IPS-15b (cell line): ENCODE results near the gene CASS4.

ENCODE experiments used
- H3K27me3 ChIP-seq: one replicate; pipeline ENCODE4 v1.6.1; 2013; ENCODE audit warnings: low read length; ENCODE audit not compliant: control insufficient read depth, insufficient read depth
- H3K36me3 ChIP-seq: one replicate; pipeline ENCODE4 v1.6.1; 2013; ENCODE audit warnings: low read length; ENCODE audit not compliant: control insufficient read depth, insufficient read depth
- H3K4me1 ChIP-seq: one replicate; pipeline ENCODE4 v1.6.1; 2013; ENCODE audit warnings: mild to moderate bottlenecking, low read length; ENCODE audit not compliant: control insufficient read depth, insufficient read depth
- H3K4me3 ChIP-seq: one replicate; pipeline ENCODE4 v1.5.1; 2013; ENCODE audit warnings: low read depth, low read length
- H3K9ac ChIP-seq: one replicate; pipeline ENCODE4 v1.6.1; 2013; ENCODE audit warnings: low read depth, mild to moderate bottlenecking, low read length
- H3K9me3 ChIP-seq: one replicate; pipeline ENCODE4 v1.6.1; 2013; ENCODE audit warnings: mild to moderate bottlenecking, low read length; ENCODE audit not compliant: control insufficient read depth, insufficient read depth

CASS4 gene

DNA sequence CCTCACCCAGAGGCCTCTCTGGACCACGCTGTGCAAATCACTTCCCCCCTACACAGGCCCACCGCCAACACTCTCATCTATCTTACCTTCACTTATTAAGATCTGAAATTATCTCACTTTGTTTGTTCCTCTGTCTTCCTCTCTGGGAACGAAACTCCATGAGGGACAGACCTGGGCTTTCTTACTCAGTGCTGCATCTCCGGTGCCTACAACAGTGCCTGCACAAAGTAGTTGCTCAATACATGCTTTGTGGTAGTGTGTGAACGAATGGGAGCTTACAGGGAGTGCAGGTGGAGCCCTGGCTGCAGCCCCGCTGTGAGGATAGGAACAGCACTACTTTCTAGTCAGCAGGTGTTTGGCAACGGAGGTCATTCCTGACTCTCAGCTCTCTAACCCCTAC is 5.3 kb downstream of the CASS4 start:
- peaks cover 2% of the 10 kb centered on the region for H3K4me1 ChIP-seq
- H3K27me3 ChIP-seq, result peaks cover 15% of the 10 kb centered on the region
- H3K36me3 ChIP-seq, result peaks cover 3% of the 10 kb centered on the region
- no peaks in the 10 kb centered on the region for H3K9me3 ChIP-seq
- no peak overlapping the region for H3K9ac ChIP-seq
- H3K4me3 ChIP-seq, result no peak overlapping the region

DNA sequence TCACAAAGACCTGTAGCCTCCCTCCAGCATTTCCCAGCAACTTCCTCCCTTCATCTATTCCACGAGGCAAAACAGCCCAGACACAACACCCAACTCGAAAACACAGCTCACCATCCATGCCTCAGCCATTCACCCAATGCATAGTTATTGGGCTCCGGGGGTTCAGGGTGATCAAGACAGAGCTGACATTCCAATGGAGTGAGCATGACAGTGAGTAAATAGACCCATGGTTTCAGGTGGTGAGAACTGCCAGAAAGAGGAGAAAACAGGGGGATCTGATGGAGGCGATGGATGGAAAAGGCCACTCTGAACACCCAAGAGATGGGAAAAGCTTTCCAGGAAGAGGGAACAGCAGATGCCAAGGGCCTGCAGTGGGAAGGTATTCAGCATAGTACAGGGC is 5.9 kb downstream of the CASS4 start:
- peaks cover 18% of the 10 kb centered on the region for H3K27me3 ChIP-seq
- H3K36me3 ChIP-seq, result peaks cover 3% of the 10 kb centered on the region
- H3K4me3 ChIP-seq, result no peak overlapping the region
- H3K4me1 ChIP-seq, result peaks cover 3% of the 10 kb centered on the region
- H3K9me3 ChIP-seq, result no peaks in the 10 kb centered on the region
- H3K9ac ChIP-seq, result no peak overlapping the region

DNA sequence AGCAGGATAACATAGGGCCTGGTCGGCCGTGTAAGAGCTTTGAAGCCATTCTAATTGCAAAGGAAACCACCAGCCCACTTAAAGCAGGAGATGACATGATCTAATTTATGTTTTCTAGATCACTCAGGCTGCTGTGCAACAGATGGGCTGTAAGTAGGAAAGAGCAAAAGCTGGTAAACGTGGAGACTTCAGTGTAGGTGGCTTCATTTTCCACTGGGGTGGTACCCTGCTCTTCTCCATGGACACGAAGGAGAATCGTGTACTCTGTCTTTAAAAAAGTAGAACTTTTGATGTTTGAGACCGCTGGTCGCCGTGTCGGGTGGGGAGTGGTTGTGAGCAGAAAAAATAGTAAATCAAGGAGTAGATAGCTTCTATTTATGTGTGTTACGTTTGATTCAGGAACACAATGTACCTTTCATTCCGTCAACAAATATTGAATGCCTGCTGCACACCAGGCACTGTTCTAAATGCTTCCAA is 6.4 kb downstream of the CASS4 start:
- H3K36me3 ChIP-seq, result peaks cover 3% of the 10 kb centered on the region
- H3K9ac ChIP-seq, result no peak overlapping the region
- peaks cover 21% of the 10 kb centered on the region for H3K27me3 ChIP-seq
- H3K4me3 ChIP-seq, result no peak overlapping the region
- no peaks in the 10 kb centered on the region for H3K9me3 ChIP-seq
- H3K4me1 ChIP-seq, result peaks cover 3% of the 10 kb centered on the region

DNA sequence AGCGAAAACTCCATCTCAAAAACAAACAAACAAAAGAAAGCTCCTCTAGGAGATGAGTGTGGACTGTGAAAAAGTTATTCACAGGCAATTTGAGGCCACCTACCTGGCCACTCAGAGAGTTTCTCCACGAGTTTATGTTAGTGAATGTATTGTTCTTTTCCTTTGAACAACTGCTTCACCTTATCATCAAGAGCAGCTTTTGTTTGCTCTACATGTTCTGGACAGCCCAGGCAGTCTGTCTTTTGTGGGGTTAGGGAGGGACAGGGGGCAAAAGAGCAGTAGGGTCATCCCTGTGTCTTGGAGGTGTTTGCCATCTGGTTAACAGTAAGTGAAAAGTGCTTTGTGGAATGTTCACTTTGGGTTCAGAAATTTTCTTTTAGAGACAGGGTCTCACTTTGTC is 8.0 kb downstream of the CASS4 start:
- Histone ChIP-seq H3K36me3 (peaks cover 3% of the 10 kb centered on the region), H3K4me1 (peaks cover 3% of the 10 kb centered on the region)

DNA sequence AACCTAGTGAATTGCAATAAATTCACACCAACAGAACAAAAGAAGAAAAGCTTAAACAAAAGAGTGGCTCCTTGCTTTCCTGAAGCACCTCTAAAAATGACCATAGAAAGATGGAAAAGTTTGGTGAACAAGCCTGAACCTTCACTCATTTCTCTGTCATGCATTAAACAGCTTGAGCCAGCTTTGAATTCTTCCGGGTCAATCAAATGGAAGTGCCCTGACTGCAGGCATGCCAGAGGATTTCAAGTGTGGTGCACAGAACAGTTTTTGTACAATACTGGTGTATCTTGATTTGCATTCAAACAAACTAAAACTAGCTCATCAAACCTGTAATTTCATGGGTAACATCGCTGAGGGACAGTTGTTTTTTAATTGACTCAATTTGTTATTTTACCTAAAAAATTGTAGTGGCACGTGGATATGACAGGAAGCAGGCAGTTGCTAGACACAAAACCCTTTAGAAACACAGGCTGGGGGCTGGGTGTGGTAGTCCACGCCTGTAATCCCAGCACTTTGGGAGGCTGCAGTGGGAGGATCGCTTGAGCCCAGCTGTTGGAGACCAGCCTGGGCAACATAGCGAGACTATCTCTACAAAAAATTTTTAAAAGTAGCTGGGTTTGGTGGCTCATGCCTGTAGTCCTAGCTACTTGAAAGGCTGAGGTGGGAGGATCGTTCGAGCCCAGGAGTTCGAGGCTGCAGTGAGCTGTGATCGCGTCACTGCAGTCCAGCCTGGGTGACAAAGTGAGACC is 9.1 kb downstream of the CASS4 start:
- Histone ChIP-seq H3K36me3 (no peaks in the 10 kb centered on the region), H3K9me3 (no peaks in the 10 kb centered on the region), H3K4me3 (no peak overlapping the region), H3K27me3 (peaks cover 33% of the 10 kb centered on the region), H3K9ac (no peak overlapping the region), H3K4me1 (peaks cover 3% of the 10 kb centered on the region)

More for the DNA sequence above, 8.0 kb downstream of the CASS4 start:
- Histone ChIP-seq H3K9me3 (no peaks in the 10 kb centered on the region), H3K9ac (no peak overlapping the region), H3K4me3 (no peak overlapping the region), H3K27me3 (peaks cover 33% of the 10 kb centered on the region)

DNA sequence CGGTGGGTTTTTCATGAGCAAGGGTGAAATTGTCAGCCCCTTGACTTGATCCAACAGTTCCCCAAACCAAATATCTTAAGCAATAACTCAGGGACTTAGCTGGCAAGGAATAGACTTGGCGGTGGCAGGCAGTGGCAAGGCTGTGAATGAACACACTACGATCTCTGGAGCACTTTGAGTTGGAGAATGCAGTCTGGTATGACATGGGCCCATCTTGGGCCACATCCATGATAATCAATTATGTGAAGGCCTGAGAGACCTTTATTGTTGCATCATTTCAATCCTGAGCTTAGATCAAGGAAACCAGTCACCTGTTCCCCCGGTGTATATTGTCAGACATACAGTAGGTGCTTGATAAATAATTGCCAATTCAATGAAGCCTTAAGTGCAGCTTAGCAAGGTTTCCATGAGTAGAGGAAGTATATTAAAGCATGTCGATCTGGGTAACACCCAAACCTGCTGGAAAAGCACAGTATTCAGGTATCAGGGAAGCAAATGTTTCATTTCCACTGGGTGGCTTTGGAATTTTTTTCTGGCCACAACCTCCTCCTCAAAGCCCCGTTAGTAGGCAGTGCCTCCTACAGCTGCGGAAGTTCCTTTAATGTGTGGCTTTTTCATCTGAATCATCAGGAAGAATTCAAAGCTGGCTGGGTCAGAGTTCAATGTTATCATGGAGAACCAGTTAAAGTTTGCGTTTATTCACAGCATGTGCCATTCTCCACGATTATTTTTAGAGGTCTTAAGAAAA is 10.2 kb downstream of the CASS4 start:
- Histone ChIP-seq H3K9ac (no peak overlapping the region), H3K36me3 (no peaks in the 10 kb centered on the region), H3K4me1 (peaks cover 3% of the 10 kb centered on the region), H3K9me3 (no peaks in the 10 kb centered on the region), H3K27me3 (peaks cover 30% of the 10 kb centered on the region), H3K4me3 (no peak overlapping the region)

DNA sequence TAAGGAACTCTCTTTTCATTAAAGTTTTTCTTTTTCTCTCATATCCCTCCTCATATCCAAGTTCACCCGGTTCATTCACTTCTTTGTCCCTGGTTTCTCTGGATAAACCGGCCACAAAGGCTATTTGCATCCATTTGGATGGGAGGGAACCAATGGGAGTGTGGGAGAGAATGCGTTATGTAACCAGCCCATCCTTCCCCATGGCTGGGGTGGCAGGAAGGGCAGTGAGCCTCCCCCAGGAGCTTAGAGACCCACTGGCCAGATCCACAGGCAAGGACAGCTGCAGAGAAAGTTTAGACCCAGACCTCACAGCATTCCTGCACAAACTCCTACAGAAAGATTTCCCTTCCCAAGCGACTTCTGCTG is 10.7 kb downstream of the CASS4 start:
- Histone ChIP-seq H3K4me3 (no peak overlapping the region), H3K36me3 (no peaks in the 10 kb centered on the region), H3K9me3 (no peaks in the 10 kb centered on the region), H3K9ac (no peak overlapping the region), H3K27me3 (peaks cover 30% of the 10 kb centered on the region), H3K4me1 (peaks cover 3% of the 10 kb centered on the region)

DNA sequence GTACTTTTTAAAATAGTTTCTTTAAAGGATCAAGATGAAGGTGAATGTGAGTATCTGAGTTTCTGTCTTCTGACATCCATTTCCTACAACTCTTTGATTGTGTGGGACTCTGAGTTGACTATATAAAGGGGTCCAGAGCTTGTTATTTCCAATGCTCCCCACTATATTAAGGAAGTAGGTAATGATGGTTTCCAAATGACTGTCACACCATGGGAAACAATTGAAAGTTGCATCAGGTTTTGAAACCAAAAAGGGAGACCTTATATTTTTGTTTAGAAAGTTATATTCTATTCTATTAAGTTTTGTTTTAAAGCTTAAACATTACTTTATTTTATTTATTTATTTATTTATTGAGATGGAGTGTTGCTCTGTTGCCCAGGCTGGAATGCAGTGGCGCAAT is 11.2 kb downstream of the CASS4 start:
- peaks cover 3% of the 10 kb centered on the region for H3K4me1 ChIP-seq
- H3K27me3 ChIP-seq, result peaks cover 30% of the 10 kb centered on the region
- H3K9ac ChIP-seq, result no peak overlapping the region

DNA sequence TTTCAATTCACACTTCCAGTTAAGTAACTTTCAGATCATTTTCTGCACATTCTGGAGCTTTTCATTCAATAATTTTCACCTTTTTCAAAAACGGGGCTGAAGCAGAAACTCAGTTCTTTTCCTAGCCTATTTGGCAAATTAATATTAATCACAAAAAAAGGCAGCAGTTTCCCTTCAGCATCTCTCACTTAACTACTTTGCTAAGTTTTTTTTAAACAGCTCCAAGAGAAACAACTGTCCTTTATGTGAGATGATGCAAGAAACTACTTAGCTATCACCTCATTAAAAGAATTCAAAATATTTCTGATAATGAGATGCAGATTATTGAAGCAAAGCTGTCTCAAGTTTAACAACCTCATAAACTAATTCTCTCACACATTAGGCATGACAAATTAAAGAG is 11.8 kb downstream of the CASS4 start:
- Histone ChIP-seq H3K4me3 (no peak overlapping the region), H3K9ac (no peak overlapping the region), H3K27me3 (peaks cover 30% of the 10 kb centered on the region), H3K36me3 (no peaks in the 10 kb centered on the region), H3K4me1 (peaks cover 3% of the 10 kb centered on the region), H3K9me3 (no peaks in the 10 kb centered on the region)

More for the DNA sequence above, 11.2 kb downstream of the CASS4 start:
- Histone ChIP-seq H3K9me3 (no peaks in the 10 kb centered on the region), H3K36me3 (no peaks in the 10 kb centered on the region), H3K4me3 (no peak overlapping the region)

DNA sequence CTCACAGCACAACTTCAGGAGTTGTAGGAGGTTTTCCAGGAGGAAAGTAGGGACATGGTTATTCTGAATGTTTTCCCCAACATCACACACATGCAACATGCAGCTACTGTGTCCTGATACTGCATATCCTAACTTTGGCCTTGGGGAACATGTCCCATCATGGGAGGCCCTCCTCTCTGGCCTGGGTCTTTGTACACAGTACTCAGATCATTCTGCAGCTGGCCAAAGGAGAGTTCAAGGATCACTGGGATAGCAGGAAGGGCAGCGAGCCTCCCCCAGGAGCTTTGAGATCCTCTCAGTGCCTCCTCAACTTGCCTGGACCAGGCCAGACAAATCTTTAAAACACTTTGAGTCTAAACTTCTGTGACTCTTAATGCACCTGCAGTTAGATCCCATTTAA is 12.9 kb downstream of the CASS4 start:
- no peaks in the 10 kb centered on the region for H3K9me3 ChIP-seq
- H3K4me3 ChIP-seq, result no peak overlapping the region
- peaks cover 30% of the 10 kb centered on the region for H3K27me3 ChIP-seq
- no peak overlapping the region for H3K9ac ChIP-seq
- no peaks in the 10 kb centered on the region for H3K36me3 ChIP-seq
- peaks cover 3% of the 10 kb centered on the region for H3K4me1 ChIP-seq

DNA sequence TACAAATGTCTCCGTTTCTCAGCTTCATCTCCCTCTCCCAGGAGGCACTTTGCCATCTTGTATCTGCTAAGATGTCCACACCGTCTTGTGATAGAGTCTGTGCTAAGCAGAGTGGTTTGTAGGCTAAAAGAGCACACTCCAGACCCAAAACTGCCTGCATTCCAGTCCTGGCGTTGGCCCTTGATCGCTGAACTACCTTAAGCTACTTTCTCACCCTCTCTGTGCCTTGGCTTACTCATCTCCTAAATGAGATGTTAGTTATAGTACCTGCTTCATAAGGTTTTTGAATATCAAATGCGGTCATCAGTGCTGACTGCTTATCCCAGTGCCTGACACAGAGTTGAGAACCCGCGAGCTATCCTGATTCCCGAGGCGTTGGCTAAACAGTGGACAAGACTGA is 14.0 kb downstream of the CASS4 start:
- no peaks in the 10 kb centered on the region for H3K9me3 ChIP-seq
- H3K4me1 ChIP-seq, result peaks cover 3% of the 10 kb centered on the region
- no peak overlapping the region for H3K9ac ChIP-seq
- no peak overlapping the region for H3K4me3 ChIP-seq
- H3K27me3 ChIP-seq, result peaks cover 27% of the 10 kb centered on the region
- H3K36me3 ChIP-seq, result no peaks in the 10 kb centered on the region

DNA sequence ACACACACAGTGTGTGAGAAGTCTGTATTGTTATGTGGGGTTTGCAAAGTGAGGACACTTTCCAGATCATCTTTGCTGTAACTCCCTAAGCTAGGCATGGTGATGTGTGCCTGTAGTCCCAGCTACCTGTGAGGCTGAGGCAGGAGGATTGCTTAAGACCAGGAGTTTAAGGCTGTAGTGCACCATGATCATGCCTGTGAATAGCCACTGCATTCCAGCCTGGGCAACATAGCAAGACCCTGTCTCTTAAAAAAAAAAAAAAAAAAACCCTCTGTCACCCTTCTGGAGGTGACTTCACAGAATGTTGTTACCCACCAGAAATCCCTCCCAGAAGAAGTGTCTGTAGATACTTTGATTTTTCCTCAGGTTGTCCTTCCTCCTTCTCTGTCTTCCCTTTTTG is 14.9 kb downstream of the CASS4 start:
- Histone ChIP-seq H3K4me1 (peaks cover 3% of the 10 kb centered on the region), H3K36me3 (no peaks in the 10 kb centered on the region), H3K9me3 (no peaks in the 10 kb centered on the region), H3K27me3 (peaks cover 23% of the 10 kb centered on the region), H3K4me3 (no peak overlapping the region), H3K9ac (no peak overlapping the region)
